Activated naive CD4-positive, alpha-beta T cell treated with anti-CD3 and anti-CD28 coated beads, Interleukin-2, amount 10 ng/mL, durations not matched to agents 7 days and 5 days (primary cell): Measurements from ENCODE around the gene PPM1L.

Source experiments
- CTCF ChIA-PET: fragments of 350-600 bp; sonication (Branson Sonifier 250); formaldehyde crosslinking; loops from one replicate; lab custom pipeline; 2021; ENCODE audit warnings: antibody characterized with exemption; lab: Charles Lee
- DNase-seq: peaks from one replicate; pipeline ENCODE4 v3.0.0-alpha.2; 2020
- H3K27ac Mint-ChIP-seq: one replicate; pipeline ENCODE4 v1.8.0; 2021; ENCODE audit warnings: mild to moderate bottlenecking, moderate library complexity, mixed read lengths
- H3K27me3 Mint-ChIP-seq: one replicate; pipeline ENCODE4 v1.8.0; 2021; ENCODE audit warnings: mild to moderate bottlenecking, mixed read lengths
- H3K36me3 Mint-ChIP-seq: one replicate; pipeline ENCODE4 v1.8.0; 2021; ENCODE audit warnings: mixed read lengths
- H3K4me1 Mint-ChIP-seq: one replicate; pipeline ENCODE4 v1.8.0; 2021; ENCODE audit warnings: mixed read lengths
- H3K4me3 Mint-ChIP-seq: one replicate; pipeline ENCODE4 v1.8.0; 2021; ENCODE audit warnings: mild to moderate bottlenecking, moderate library complexity, mixed read lengths
- H3K9me3 Mint-ChIP-seq: one replicate; pipeline ENCODE4 v1.8.0; 2021; ENCODE audit warnings: mixed read lengths

The PPM1L gene

GRCh38 chr3:160806686-160807085 is 50.7 kb downstream of the PPM1L start:
- Mint-ChIP-seq H3K4me3 (no peak overlapping the region), H3K36me3 (no peaks in the 10 kb centered on the region), H3K9me3 (no peaks in the 10 kb centered on the region), H3K27ac (no peak overlapping the region), H3K27me3 (peaks cover 20% of the 10 kb centered on the region), H3K4me1 (peaks cover 17% of the 10 kb centered on the region)
- CTCF ChIA-PET = no interaction called here
- no peak for DNase-seq

GRCh38 chr3:160808838-160809237 is 52.8 kb downstream of the PPM1L start:
- Mint-ChIP-seq H3K36me3 (no peaks in the 10 kb centered on the region), H3K27me3 (peaks cover 20% of the 10 kb centered on the region), H3K9me3 (no peaks in the 10 kb centered on the region), H3K4me3 (no peak overlapping the region), H3K4me1 (peaks cover 4% of the 10 kb centered on the region), H3K27ac (no peak overlapping the region)
- CTCF ChIA-PET = no interaction called here
- no peak for DNase-seq

GRCh38 chr3:160809453-160809852 is 53.4 kb downstream of the PPM1L start:
- Mint-ChIP-seq H3K9me3 (no peaks in the 10 kb centered on the region), H3K4me3 (no peak overlapping the region), H3K36me3 (no peaks in the 10 kb centered on the region), H3K4me1 (peaks cover 4% of the 10 kb centered on the region), H3K27ac (no peak overlapping the region), H3K27me3 (peaks cover 20% of the 10 kb centered on the region)
- CTCF ChIA-PET = no interaction called here
- no peak for DNase-seq

GRCh38 chr3:160810362-160811236 is 54.6 kb downstream of the PPM1L start:
- CTCF ChIA-PET = no interaction called here
- no peak for DNase-seq
- H3K4me3 Mint-ChIP-seq = no peak overlapping the region
- no peak overlapping the region for H3K27ac Mint-ChIP-seq
- no peaks in the 10 kb centered on the region for H3K36me3 Mint-ChIP-seq
- peaks cover 20% of the 10 kb centered on the region for H3K27me3 Mint-ChIP-seq
- H3K9me3 Mint-ChIP-seq = no peaks in the 10 kb centered on the region
- no peaks in the 10 kb centered on the region for H3K4me1 Mint-ChIP-seq

GRCh38 chr3:160811237-160811548 is 55.2 kb downstream of the PPM1L start:
- Mint-ChIP-seq H3K27ac (no peak overlapping the region), H3K4me3 (no peak overlapping the region), H3K27me3 (peaks cover 20% of the 10 kb centered on the region), H3K9me3 (no peaks in the 10 kb centered on the region), H3K36me3 (no peaks in the 10 kb centered on the region), H3K4me1 (no peaks in the 10 kb centered on the region)
- DNase-seq = no peak
- CTCF ChIA-PET = no interaction called here

- Mint-ChIP-seq H3K27me3 (peaks cover 20% of the 10 kb centered on the region), H3K9me3 (no peaks in the 10 kb centered on the region), H3K27ac (no peak overlapping the region), H3K36me3 (no peaks in the 10 kb centered on the region), H3K4me3 (no peak overlapping the region), H3K4me1 (no peaks in the 10 kb centered on the region)
- CTCF ChIA-PET = no interaction called here
- DNase-seq = no peak
Observed at GRCh38 chr3:160812304-160812703, 56.3 kb downstream of the PPM1L start.

GRCh38 chr3:160815280-160815679 is 59.2 kb downstream of the PPM1L start:
- Mint-ChIP-seq H3K27me3 (peaks cover 14% of the 10 kb centered on the region), H3K4me1 (no peaks in the 10 kb centered on the region), H3K36me3 (no peaks in the 10 kb centered on the region), H3K27ac (no peak overlapping the region), H3K9me3 (no peaks in the 10 kb centered on the region), H3K4me3 (no peak overlapping the region)
- CTCF ChIA-PET = no interaction called here
- no peak for DNase-seq

GRCh38 chr3:160820022-160820421 is 64.0 kb downstream of the PPM1L start:
- Mint-ChIP-seq H3K4me1 (no peaks in the 10 kb centered on the region), H3K36me3 (no peaks in the 10 kb centered on the region), H3K27me3 (peaks cover 14% of the 10 kb centered on the region), H3K9me3 (no peaks in the 10 kb centered on the region), H3K27ac (no peak overlapping the region), H3K4me3 (no peak overlapping the region)
- no peak for DNase-seq
- CTCF ChIA-PET = no interaction called here

- H3K36me3 Mint-ChIP-seq = no peaks in the 10 kb centered on the region
- H3K27ac Mint-ChIP-seq = no peak overlapping the region
- H3K27me3 Mint-ChIP-seq = peaks cover 14% of the 10 kb centered on the region
- no peaks in the 10 kb centered on the region for H3K9me3 Mint-ChIP-seq
- no peak for DNase-seq
- H3K4me1 Mint-ChIP-seq = no peaks in the 10 kb centered on the region
- H3K4me3 Mint-ChIP-seq = no peak overlapping the region
- CTCF ChIA-PET = no interaction called here
Observed at GRCh38 chr3:160820430-160820829, 64.4 kb downstream of the PPM1L start.

- H3K9me3 Mint-ChIP-seq = no peaks in the 10 kb centered on the region
- H3K36me3 Mint-ChIP-seq = no peaks in the 10 kb centered on the region
- no peaks in the 10 kb centered on the region for H3K4me1 Mint-ChIP-seq
- no peak for DNase-seq
- CTCF ChIA-PET = no interaction called here
- no peak overlapping the region for H3K4me3 Mint-ChIP-seq
- peaks cover 4% of the 10 kb centered on the region for H3K27me3 Mint-ChIP-seq
- no peak overlapping the region for H3K27ac Mint-ChIP-seq
Observed at GRCh38 chr3:160822936-160823335, 66.9 kb downstream of the PPM1L start.

- Mint-ChIP-seq H3K27ac (no peak overlapping the region), H3K36me3 (no peaks in the 10 kb centered on the region), H3K4me3 (no peak overlapping the region), H3K9me3 (no peaks in the 10 kb centered on the region), H3K27me3 (no peaks in the 10 kb centered on the region), H3K4me1 (no peaks in the 10 kb centered on the region)
- DNase-seq = no peak
- CTCF ChIA-PET = no interaction called here
Observed at GRCh38 chr3:160825311-160825800, 69.3 kb downstream of the PPM1L start.

- DNase-seq = no peak
- Mint-ChIP-seq H3K27me3 (no peaks in the 10 kb centered on the region), H3K9me3 (no peaks in the 10 kb centered on the region), H3K4me3 (no peak overlapping the region), H3K27ac (no peak overlapping the region), H3K4me1 (no peaks in the 10 kb centered on the region), H3K36me3 (no peaks in the 10 kb centered on the region)
- CTCF ChIA-PET = no interaction called here
Observed at GRCh38 chr3:160826408-160826807, 70.4 kb downstream of the PPM1L start.

GRCh38 chr3:160826991-160827390 is 71.0 kb downstream of the PPM1L start:
- CTCF ChIA-PET = no interaction called here
- H3K4me3 Mint-ChIP-seq = no peak overlapping the region
- H3K4me1 Mint-ChIP-seq = no peaks in the 10 kb centered on the region
- no peaks in the 10 kb centered on the region for H3K36me3 Mint-ChIP-seq
- H3K27me3 Mint-ChIP-seq = no peaks in the 10 kb centered on the region
- no peak for DNase-seq
- H3K9me3 Mint-ChIP-seq = no peaks in the 10 kb centered on the region
- no peak overlapping the region for H3K27ac Mint-ChIP-seq

GRCh38 chr3:160827516-160827915 is 71.5 kb downstream of the PPM1L start:
- CTCF ChIA-PET = no interaction called here
- DNase-seq = no peak
- Mint-ChIP-seq H3K9me3 (no peaks in the 10 kb centered on the region), H3K36me3 (no peaks in the 10 kb centered on the region), H3K4me3 (no peak overlapping the region), H3K4me1 (no peaks in the 10 kb centered on the region), H3K27ac (no peak overlapping the region), H3K27me3 (no peaks in the 10 kb centered on the region)

GRCh38 chr3:160828880-160829279 is 72.8 kb downstream of the PPM1L start:
- Mint-ChIP-seq H3K4me1 (no peaks in the 10 kb centered on the region), H3K27ac (no peak overlapping the region)
- CTCF ChIA-PET = no interaction called here

More at GRCh38 chr3:160828880-160829279, 72.8 kb downstream of the PPM1L start:
- no peaks in the 10 kb centered on the region for H3K9me3 Mint-ChIP-seq
- H3K36me3 Mint-ChIP-seq = no peaks in the 10 kb centered on the region
- DNase-seq = no peak
- no peak overlapping the region for H3K4me3 Mint-ChIP-seq
- no peaks in the 10 kb centered on the region for H3K27me3 Mint-ChIP-seq
